H9 (cell line): Measurements from ENCODE around the gene ANKRD39. TPM values are rescaled to one million over a fixed set of nuclear protein-coding genes. Genes with fewer than 3 reads are reported as not detected.
A peak's percentile ranks its signal among the peaks of the same experiment; 100 is the strongest.

Experiments used
- DNase-seq: peaks from one replicate; pipeline ENCODE4 v3.0.0-alpha.2; 2017
- H2AFZ ChIP-seq: one replicate; pipeline ENCODE4 v1.6.1; 2013; ENCODE audit warnings: mild to moderate bottlenecking, low read length, control low read depth, moderate library complexity
- H2AK5ac ChIP-seq: 2 replicates; pipeline ENCODE4 v1.6.1; 2013; ENCODE audit warnings: low read length, control low read depth, mixed read lengths; ENCODE audit not compliant: insufficient read length
- H2BK120ac ChIP-seq: one replicate; pipeline ENCODE4 v1.6.1; 2013; ENCODE audit warnings: low read depth, mild to moderate bottlenecking, low read length, control low read depth, inconsistent platforms; ENCODE audit not compliant: poor library complexity, severe bottlenecking
- H2BK12ac ChIP-seq: 2 replicates; pipeline ENCODE4 v1.6.1; 2013; ENCODE audit warnings: low read length, control low read depth, mixed read lengths, low read depth; ENCODE audit not compliant: insufficient read length
- H2BK15ac ChIP-seq: 2 replicates; pipeline ENCODE4 v1.6.1; 2013; ENCODE audit warnings: low read depth, low read length, control low read depth
- H2BK20ac ChIP-seq: one replicate; pipeline ENCODE4 v1.6.1; 2013; ENCODE audit warnings: low read depth, mild to moderate bottlenecking, low read length, control low read depth, inconsistent platforms; ENCODE audit not compliant: poor library complexity, severe bottlenecking
- H2BK5ac ChIP-seq: 2 replicates; pipeline ENCODE4 v1.6.1; 2013; ENCODE audit warnings: low read length, control low read depth, mixed read lengths; ENCODE audit not compliant: insufficient read length
- H3K14ac ChIP-seq: 2 replicates; pipeline ENCODE4 v1.6.1; 2013; ENCODE audit warnings: low read length, control low read depth; ENCODE audit not compliant: insufficient read depth
- H3K18ac ChIP-seq: 2 replicates; pipeline ENCODE4 v1.6.1; 2013; ENCODE audit warnings: low read depth, mild to moderate bottlenecking, mixed read lengths, low read length, control low read depth; ENCODE audit not compliant: insufficient read length
- H3K23ac ChIP-seq: 2 replicates; pipeline ENCODE4 v1.6.1; 2013; ENCODE audit warnings: low read length, control low read depth, mixed read lengths, low read depth; ENCODE audit not compliant: insufficient read length
- H3K23me2 ChIP-seq: 2 replicates; pipeline ENCODE4 v1.6.1; 2013; ENCODE audit warnings: low read depth, mild to moderate bottlenecking, mixed read lengths, low read length, control low read depth; ENCODE audit not compliant: insufficient read length, poor library complexity, severe bottlenecking
- H3K27ac ChIP-seq: 2 replicates; pipeline ENCODE4 v1.5.1; 2013; ENCODE audit warnings: low read length, control low read depth, mixed read lengths, low read depth; ENCODE audit not compliant: insufficient read length
- H3K27me3 ChIP-seq: 2 replicates; pipeline ENCODE4 v1.6.1; 2013; ENCODE audit warnings: low read length, control low read depth, inconsistent platforms; ENCODE audit not compliant: insufficient read depth
- H3K4ac ChIP-seq: 2 replicates; pipeline ENCODE4 v1.6.1; 2013; ENCODE audit warnings: low read depth, mild to moderate bottlenecking, control low read depth, inconsistent platforms, low read length, moderate library complexity
- H3K4me1 ChIP-seq: 2 replicates; pipeline ENCODE4 v1.6.1; 2013; ENCODE audit warnings: low read length, control low read depth, inconsistent platforms; ENCODE audit not compliant: insufficient read depth
- H3K4me2 ChIP-seq: 2 replicates; pipeline ENCODE4 v1.6.1; 2013; ENCODE audit warnings: low read length, control low read depth, mixed read lengths; ENCODE audit not compliant: insufficient read length, insufficient read depth
- H3K56ac ChIP-seq: 2 replicates; pipeline ENCODE4 v1.6.1; 2013; ENCODE audit warnings: low read depth, mild to moderate bottlenecking, mixed read lengths, low read length, control low read depth; ENCODE audit not compliant: insufficient read length
- H3K79me1 ChIP-seq: 2 replicates; pipeline ENCODE4 v1.6.1; 2013; ENCODE audit warnings: low read depth, mild to moderate bottlenecking, moderate library complexity, low read length, control low read depth, inconsistent platforms; ENCODE audit not compliant: insufficient read depth, poor library complexity, severe bottlenecking
- H3K79me2 ChIP-seq: 2 replicates; pipeline ENCODE4 v1.6.1; 2013; ENCODE audit warnings: low read length, control low read depth, inconsistent platforms; ENCODE audit not compliant: insufficient read depth
- H3K9ac ChIP-seq: 2 replicates; pipeline ENCODE4 v1.6.1; 2013; ENCODE audit warnings: low read length, control low read depth, mixed read lengths; ENCODE audit not compliant: insufficient read length; ENCODE audit errors: extremely low read depth
- H3K9me3 ChIP-seq: one replicate; pipeline ENCODE4 v1.6.1; 2013; ENCODE audit warnings: low read depth, low read length, inconsistent platforms; ENCODE audit not compliant: control insufficient read depth
- H3T11ph ChIP-seq: one replicate; pipeline ENCODE4 v1.6.1; 2013; ENCODE audit warnings: mild to moderate bottlenecking, low read length, control low read depth, inconsistent platforms
- H4K20me1 ChIP-seq: one replicate; pipeline ENCODE4 v1.6.1; 2013; ENCODE audit not compliant: control insufficient read depth, insufficient read length, insufficient read depth
- H4K5ac ChIP-seq: 2 replicates; pipeline ENCODE4 v1.6.1; 2013; ENCODE audit warnings: low read depth, mild to moderate bottlenecking, mixed read lengths, low read length, control low read depth; ENCODE audit not compliant: insufficient read length
- H4K8ac ChIP-seq: replicated peaks from 2 replicates; pipeline ENCODE4 v1.6.1; 2013; ENCODE audit warnings: low read length, control low read depth, mixed read lengths, low read depth; ENCODE audit not compliant: insufficient read length
- H4K91ac ChIP-seq: 2 replicates; pipeline ENCODE4 v1.6.1; 2013; ENCODE audit warnings: low read depth, mild to moderate bottlenecking, moderate library complexity, mixed read lengths, low read length, control low read depth; ENCODE audit not compliant: insufficient read length
- H3K27ac Mint-ChIP-seq, 3 experiments: 2 replicates in 2 of 3; 3 replicates in 1 of 3; pipeline ENCODE4 v1.8.0; 2020 to 2021; ENCODE audit warnings: mixed read lengths in 3 of 3, mild to moderate bottlenecking in 1 of 3, moderate library complexity in 1 of 3
- H3K27me3 Mint-ChIP-seq: 2 replicates; pipeline ENCODE4 v1.8.0; 2021; ENCODE audit warnings: low read depth, mild to moderate bottlenecking, moderate library complexity, mixed read lengths
- H3K36me3 Mint-ChIP-seq, 3 experiments: 2 replicates in 2 of 3; 3 replicates in 1 of 3; pipeline ENCODE4 v1.8.0; 2020 to 2021; ENCODE audit warnings: low read depth in 3 of 3, mixed read lengths in 3 of 3; ENCODE audit not compliant: insufficient read depth in 1 of 3
- H3K4me1 Mint-ChIP-seq, 2 experiments: 2 replicates each; pipeline ENCODE4 v1.8.0; 2020; ENCODE audit warnings: mixed read lengths in 2 of 2
- H3K4me3 Mint-ChIP-seq, 2 experiments: 2 replicates in 1 of 2; 3 replicates in 1 of 2; pipeline ENCODE4 v1.8.0; 2020 to 2021; ENCODE audit warnings: mild to moderate bottlenecking in 2 of 2, mixed read lengths in 2 of 2, moderate library complexity in 1 of 2
- H3K9me3 Mint-ChIP-seq, 2 experiments: 2 replicates in 1 of 2; 3 replicates in 1 of 2; pipeline ENCODE4 v1.8.0; 2020; ENCODE audit warnings: mild to moderate bottlenecking in 2 of 2, mixed read lengths in 2 of 2, moderate library complexity in 1 of 2
- CTCF ChIP-seq: fragments of 200-600 bp; sonication (generic); conservative IDR thresholded peaks from 3 replicates; pipeline ENCODE4 v1.8.0; 2021; ENCODE audit warnings: antibody characterized with exemption, mild to moderate bottlenecking
- WGBS: extraction: QIAGEN DNeasy Blood & Tissue Kit; methylation state at CpG from one replicate; pipeline ENCODE4 v1.1.7; 2013; ENCODE audit warnings: missing lambda C conversion rate, low lambda C conversion rate, mixed read lengths; ENCODE audit not compliant: insufficient read length; ENCODE audit errors: extremely low coverage; 5-methylcytosine and 5-hydroxymethylcytosine counted together
- total RNA-seq: library from RNA; stranded (reverse); gene quantifications from 2 replicates; pipeline ENCODE4 v1.2.1, GENCODE V29; 2021

Gene ANKRD39
- total RNA-seq, 1 experiment from 2014 or later = 13.0 TPM

- Histone ChIP-seq H2AK5ac (no peak overlapping the region), H3K27me3 (no peaks in the 10 kb centered on the region), H3K18ac (no peak overlapping the region), H2AFZ (no peak overlapping the region), H3K27ac (no peak overlapping the region), H3K9me3 (no peaks in the 10 kb centered on the region), H2BK20ac (no peak overlapping the region), H3K14ac (no peak overlapping the region; the same call in 1 of the 2 replicates), H4K91ac (no peak overlapping the region), H3K23ac (no peak overlapping the region), H2BK120ac (no peak overlapping the region), H3K23me2 (peaks cover 6% of the 10 kb centered on the region), H4K20me1 (peaks cover 2% of the 10 kb centered on the region), H2BK5ac (no peak overlapping the region), H2BK12ac (no peak overlapping the region), H3K56ac (no peak overlapping the region), H4K8ac (no peak overlapping the region), H3K9ac (peak overlapping the region; percentile 3), H4K5ac (no peak overlapping the region), H3K79me1 (no peaks in the 10 kb centered on the region), H3K4me2 (peak overlapping the region; percentile 55), H2BK15ac (no peak overlapping the region), H3K4ac (no peak overlapping the region), H3T11ph (no peak overlapping the region), H3K4me1 (no peaks in the 10 kb centered on the region; the same call in 1 of the 2 replicates), H3K79me2 (peaks cover 2% of the 10 kb centered on the region; the same call in 1 of the 2 replicates)
- no peaks in the 10 kb centered on the region for H3K9me3 Mint-ChIP-seq
- WGBS = no CpG with 5 or more reads among the region's 27 CpGs
- peak overlapping the region in 2 of 3 experiments; percentile 2 to 67; a peak in 2 of 7 replicates for H3K27ac Mint-ChIP-seq
- peak; percentile 58 for DNase-seq
- no peak for TF ChIP-seq CTCF
- H3K27me3 Mint-ChIP-seq = no peaks in the 10 kb centered on the region; the same call in 1 of the 2 replicates
- peaks cover 18 to 49% (median 40%) of the 10 kb centered on the region in 3 experiments for H3K36me3 Mint-ChIP-seq
- peaks cover 22 to 24% of the 10 kb centered on the region in 2 experiments for H3K4me1 Mint-ChIP-seq
- peak overlapping the region; percentile 78 to 89 for H3K4me3 Mint-ChIP-seq
Observed at GRCh38 chr2:96856776-96857666, 795 bp downstream of the ANKRD39 start.
